Measurements from ENCODE around the gene MAP3K21.

GRCh38 chr1:233406994-233407631 is 79.6 kb downstream of the MAP3K21 start:
- TF ChIP-seq CTCF (IDR thresholded peaks at IDR 0.05 in 4 of 5, conservative IDR thresholded peaks at IDR 0.05 in 1 of 5) (no peak), POLR2A (IDR thresholded peaks at IDR 0.05) (no peak)

Measured in gastrocnemius medialis (tissue), 4 donors.